ENCODE results near the gene CBX2.

Gene CBX2

GRCh38 chr17:79797492-79798298 lies 19.7 kb downstream of the CBX2 start:
- H3F3A ChIP-seq (ENCODE audit: insufficient read depth), result no peaks in the 10 kb centered on the region
- no peaks in the 10 kb centered on the region for H3K9me2 ChIP-seq (replicated peaks; ENCODE audit: insufficient read depth, low read length)
- H3K4me3 ChIP-seq (ENCODE audit: insufficient read depth, low read length, poor library complexity, severe bottlenecking), result peak overlapping the region; percentile 44
- H3K9me3 ChIP-seq (ENCODE audit: insufficient read depth, low read length), result no peaks in the 10 kb centered on the region
- TF ChIP-seq CTCF (IDR thresholded peaks at IDR 0.05; ENCODE audit: insufficient read depth, low read length, poor library complexity, severe bottlenecking), result no peak
- no peak for TF ChIP-seq EZH2phosphoT487 (conservative IDR thresholded peaks at IDR 0.05; ENCODE audit: low read length)
- peaks cover 6% of the 10 kb centered on the region for H3K79me2 ChIP-seq (ENCODE audit: insufficient read depth, low read length)
- peak overlapping the region; percentile 50 for H3K9ac ChIP-seq (ENCODE audit: low read length)
- no peak overlapping the region for H3K27ac ChIP-seq (ENCODE audit: low read depth, low read length)
- no peaks in the 10 kb centered on the region for H4K20me1 ChIP-seq (ENCODE audit: low read depth, low read length)
- H2AFZ ChIP-seq (ENCODE audit: low read depth, low read length, severe bottlenecking), result no peak overlapping the region
- no peaks in the 10 kb centered on the region for H3K36me3 ChIP-seq (ENCODE audit: low read length)
- H3K4me2 ChIP-seq (ENCODE audit: low read depth, low read length, poor library complexity, severe bottlenecking), result peak overlapping the region; percentile 57
- H3K27me3 ChIP-seq (ENCODE audit: low read length), result no peaks in the 10 kb centered on the region

- H3K79me2 ChIP-seq (ENCODE audit: insufficient read depth, low read length), result peaks cover 6% of the 10 kb centered on the region
- H3F3A ChIP-seq (ENCODE audit: insufficient read depth), result no peaks in the 10 kb centered on the region
- H2AFZ ChIP-seq (ENCODE audit: low read depth, low read length, severe bottlenecking), result no peak overlapping the region
- H3K4me2 ChIP-seq (ENCODE audit: low read depth, low read length, poor library complexity, severe bottlenecking), result no peak overlapping the region
- no peak overlapping the region for H3K27ac ChIP-seq (ENCODE audit: low read depth, low read length)
- H3K27me3 ChIP-seq (ENCODE audit: low read length), result no peaks in the 10 kb centered on the region
- no peaks in the 10 kb centered on the region for H3K9me3 ChIP-seq (ENCODE audit: insufficient read depth, low read length)
- H3K9ac ChIP-seq (ENCODE audit: low read length), result 0 out of 2 replicates have a peak overlapping the region, but pooled peaks have one; percentile 50
- H3K9me2 ChIP-seq (replicated peaks; ENCODE audit: insufficient read depth, low read length), result no peaks in the 10 kb centered on the region
- no peaks in the 10 kb centered on the region for H4K20me1 ChIP-seq (ENCODE audit: low read depth, low read length)
- TF ChIP-seq EZH2phosphoT487 (conservative IDR thresholded peaks at IDR 0.05; ENCODE audit: low read length), result no peak
- TF ChIP-seq CTCF (IDR thresholded peaks at IDR 0.05; ENCODE audit: insufficient read depth, low read length, poor library complexity, severe bottlenecking), result no peak
- no peaks in the 10 kb centered on the region for H3K36me3 ChIP-seq (ENCODE audit: low read length)
- H3K4me3 ChIP-seq (ENCODE audit: insufficient read depth, low read length, poor library complexity, severe bottlenecking), result no peak overlapping the region
These were observed 20.6 kb downstream of the CBX2 start for GRCh38 chr17:79798299-79799173.

- H3K36me3 ChIP-seq (ENCODE audit: low read length), result no peaks in the 10 kb centered on the region
- TF ChIP-seq CTCF (IDR thresholded peaks at IDR 0.05; ENCODE audit: insufficient read depth, low read length, poor library complexity, severe bottlenecking) (no peak), EZH2phosphoT487 (conservative IDR thresholded peaks at IDR 0.05; ENCODE audit: low read length) (no peak)
- H2AFZ ChIP-seq (ENCODE audit: low read depth, low read length, severe bottlenecking), result no peak overlapping the region
- peaks cover 6% of the 10 kb centered on the region for H3K79me2 ChIP-seq (ENCODE audit: insufficient read depth, low read length)
- no peaks in the 10 kb centered on the region for H3F3A ChIP-seq (ENCODE audit: insufficient read depth)
- H3K4me3 ChIP-seq (ENCODE audit: insufficient read depth, low read length, poor library complexity, severe bottlenecking), result no peak overlapping the region
- H3K9me3 ChIP-seq (ENCODE audit: insufficient read depth, low read length), result no peaks in the 10 kb centered on the region
- H3K9ac ChIP-seq (ENCODE audit: low read length), result no peak overlapping the region
- no peak overlapping the region for H3K27ac ChIP-seq (ENCODE audit: low read depth, low read length)
- H4K20me1 ChIP-seq (ENCODE audit: low read depth, low read length), result no peaks in the 10 kb centered on the region
- H3K9me2 ChIP-seq (replicated peaks; ENCODE audit: insufficient read depth, low read length), result no peaks in the 10 kb centered on the region
- no peak overlapping the region for H3K4me2 ChIP-seq (ENCODE audit: low read depth, low read length, poor library complexity, severe bottlenecking)
- no peaks in the 10 kb centered on the region for H3K27me3 ChIP-seq (ENCODE audit: low read length)
These were observed 21.2 kb downstream of the CBX2 start for GRCh38 chr17:79799174-79799537.

All from SU-DHL-6 (cell line).